HG03354 (cell line): ENCODE results near the gene CCDC27.

ENCODE experiments used
- ATAC-seq: cut with Tn5 transposase; IDR thresholded peaks from one replicate; pipeline ENCODE4 v1.9.1; 2021; ENCODE audit warnings: mild to moderate bottlenecking; ENCODE audit not compliant: unreplicated experiment, poor library complexity, severe bottlenecking

Gene CCDC27

DNA sequence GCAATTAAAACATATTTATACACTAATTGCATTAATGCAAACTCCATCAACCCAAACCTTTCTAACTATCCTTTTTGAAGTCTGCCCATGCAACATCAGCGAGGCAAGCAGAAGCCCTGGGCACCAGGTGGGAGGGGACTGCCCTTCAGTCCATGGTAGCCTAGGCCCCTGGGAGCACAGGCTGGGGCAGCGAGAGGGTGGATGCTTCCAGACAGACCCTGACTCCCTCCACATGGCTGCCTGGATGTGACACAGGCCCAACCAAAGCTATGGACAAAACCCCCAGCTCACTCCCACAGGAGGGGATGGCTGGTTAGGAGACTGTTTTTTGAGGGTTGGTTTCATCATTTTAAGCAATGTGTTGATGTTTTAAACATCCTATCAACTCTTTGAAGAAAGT lies 61.8 kb downstream of the CCDC27 start:
- no peak for ATAC-seq

DNA sequence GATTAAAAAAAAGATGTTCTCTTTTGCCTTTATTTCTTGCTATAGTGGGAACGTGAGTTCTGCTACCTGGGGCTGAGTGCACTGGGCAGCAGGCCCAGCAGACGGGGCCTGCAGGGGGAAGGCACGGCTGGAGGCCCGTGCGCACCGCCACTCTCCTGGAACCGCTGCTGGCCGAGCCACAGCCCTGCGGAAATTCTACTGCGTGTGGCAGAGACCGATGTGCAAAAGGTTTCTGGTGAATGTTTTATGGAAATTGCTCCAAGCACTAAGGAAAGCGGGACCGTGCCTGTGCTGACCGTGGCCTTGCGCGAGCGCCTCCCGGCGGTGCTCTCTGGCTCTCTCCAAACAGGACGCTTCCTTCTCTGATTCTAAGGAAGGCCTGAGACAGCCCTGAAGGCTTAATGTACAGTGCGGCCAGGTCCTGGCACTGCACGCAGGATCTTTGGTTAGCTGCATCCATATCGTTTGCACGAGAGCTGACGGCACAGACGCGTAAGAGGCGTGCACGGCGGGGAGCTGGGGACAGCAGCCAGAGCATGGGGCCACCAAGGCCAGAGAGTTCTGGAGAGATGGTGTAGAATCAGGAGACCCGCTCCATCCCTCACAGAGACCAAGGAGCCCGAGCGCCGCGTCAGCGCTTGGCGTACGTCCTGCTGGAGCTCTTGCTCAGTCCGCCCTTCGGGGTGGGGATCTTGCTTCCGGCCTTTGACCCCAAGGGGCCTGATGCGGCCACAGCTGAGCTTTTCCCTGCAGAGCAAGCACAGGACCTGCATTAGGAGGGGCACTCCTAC lies 62.7 kb downstream of the CCDC27 start:
- no peak for ATAC-seq

DNA sequence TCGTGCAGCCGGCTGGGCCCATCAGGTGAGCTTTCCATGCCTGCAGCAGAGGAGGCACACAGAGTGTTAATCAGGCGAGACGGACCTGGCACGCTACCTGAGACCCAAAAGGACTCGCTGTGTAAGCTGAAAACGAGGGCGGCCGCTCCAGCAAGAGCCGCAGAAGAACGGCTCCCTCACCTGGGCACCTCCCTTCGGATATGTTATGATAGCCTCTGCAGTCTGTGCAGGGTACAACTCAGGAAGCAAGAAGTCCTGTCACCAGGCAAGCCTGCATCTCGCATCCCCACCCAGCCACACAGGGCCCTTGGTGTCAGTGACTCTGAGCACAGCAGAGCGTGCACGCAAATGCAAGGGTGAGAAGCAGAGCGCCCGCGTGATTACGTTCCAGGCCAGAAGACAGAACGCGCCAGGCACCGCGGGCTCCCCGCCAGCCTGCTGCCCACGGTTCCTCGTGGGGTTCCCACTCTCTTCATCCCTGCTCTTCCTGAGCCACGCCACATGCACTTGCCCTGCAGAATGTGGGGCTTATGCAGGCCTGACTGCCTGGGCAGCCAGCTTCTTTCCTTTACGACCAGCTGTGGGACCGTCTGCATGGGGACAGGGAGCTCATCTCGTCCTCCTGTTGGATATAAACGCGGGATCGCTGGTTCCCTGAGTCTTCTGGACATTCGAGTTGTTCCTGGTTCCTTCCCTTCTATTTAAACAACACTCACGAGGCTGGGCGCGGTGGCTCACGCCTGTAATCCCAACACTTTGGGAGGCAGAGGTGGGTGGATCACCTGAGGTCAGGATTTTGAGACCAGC lies 64.3 kb downstream of the CCDC27 start:
- no peak for ATAC-seq

DNA sequence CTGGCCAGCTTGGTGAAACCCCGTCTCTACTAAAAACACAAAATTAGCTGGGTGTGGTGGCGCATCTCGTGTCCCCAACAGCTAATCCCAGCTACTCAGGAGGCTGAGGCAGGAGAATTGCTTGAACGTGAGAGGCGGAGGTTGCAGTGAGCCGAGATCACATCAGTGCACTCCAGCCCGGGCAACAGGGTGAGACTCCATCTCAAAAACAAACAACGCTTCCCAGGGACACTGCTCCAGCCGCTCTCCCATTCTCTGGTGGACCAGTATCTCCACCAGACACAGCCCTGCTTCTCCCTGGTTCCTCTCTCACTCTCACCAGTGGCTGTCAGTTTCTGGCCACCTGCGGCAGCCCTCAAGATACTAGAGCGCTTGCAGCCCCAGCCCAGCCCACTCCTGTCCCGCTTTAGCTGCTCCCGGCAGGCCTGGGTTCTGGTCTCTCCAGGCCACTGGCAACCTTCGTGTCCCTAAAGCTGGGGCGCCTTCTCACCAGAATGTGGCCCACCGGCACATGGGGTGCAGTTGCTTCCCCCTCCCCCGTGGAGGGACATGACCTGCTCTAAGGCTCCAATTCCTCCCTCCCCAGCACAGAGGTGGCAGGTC lies 65.0 kb downstream of the CCDC27 start:
- no peak for ATAC-seq

DNA sequence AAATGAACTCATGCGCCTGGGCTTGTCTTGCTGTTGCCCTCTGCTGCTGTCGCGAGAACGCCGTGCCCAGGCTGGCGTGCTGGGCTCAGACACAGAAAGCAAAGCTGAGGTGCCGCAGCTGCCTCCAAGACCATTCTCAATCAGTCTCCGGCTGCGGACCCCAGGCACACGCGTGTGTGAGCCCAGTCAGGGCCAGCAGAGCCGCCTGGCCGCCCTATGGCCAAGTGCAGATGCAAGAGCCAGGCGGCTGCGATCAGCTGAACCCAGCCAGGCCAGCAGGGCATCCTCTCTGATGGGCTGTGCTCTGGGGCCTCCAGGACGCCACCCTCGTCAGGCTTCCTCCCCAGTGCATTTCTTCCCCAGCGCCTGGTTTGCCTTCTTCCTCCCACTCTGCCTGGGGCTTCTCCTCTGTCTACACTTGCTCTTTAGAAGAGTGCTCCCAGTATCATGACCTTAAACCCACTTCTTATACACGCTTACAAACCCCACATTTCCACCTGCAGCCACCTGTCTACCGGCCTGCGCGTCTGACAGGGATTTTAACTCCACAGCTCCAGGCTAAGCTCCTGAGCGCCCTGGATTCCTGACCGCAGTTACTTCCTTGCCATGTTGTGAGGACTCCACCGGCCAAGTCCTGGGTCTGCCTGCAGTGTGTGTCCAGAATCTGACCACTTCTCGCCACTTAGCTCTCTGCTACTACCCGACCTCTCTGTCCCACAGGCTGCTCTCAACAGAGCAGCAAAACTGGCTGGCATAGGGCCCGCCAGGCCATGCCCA lies 65.8 kb downstream of the CCDC27 start:
- no peak for ATAC-seq

DNA sequence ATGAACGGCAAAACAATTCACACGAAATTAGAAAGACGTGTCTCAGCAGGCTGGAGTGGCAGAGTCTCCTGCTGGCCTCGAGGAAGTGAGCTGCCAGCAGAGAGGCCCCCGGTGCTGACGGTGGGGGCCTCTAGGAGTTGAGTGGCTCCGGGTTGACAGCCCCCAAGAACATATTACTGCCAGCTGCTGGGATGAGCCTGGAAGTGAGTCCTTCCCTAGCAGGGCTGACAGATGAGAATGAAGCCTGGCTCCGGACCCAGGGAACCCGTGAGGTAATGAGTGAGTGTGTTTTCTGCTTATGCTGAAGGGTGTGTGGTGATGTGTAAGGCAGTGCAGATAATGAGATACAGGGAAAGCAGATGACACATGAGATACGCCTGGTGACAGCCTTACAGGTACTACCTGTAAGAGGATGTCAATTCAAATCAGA lies 67.5 kb downstream of the CCDC27 start:
- ATAC-seq: no peak

DNA sequence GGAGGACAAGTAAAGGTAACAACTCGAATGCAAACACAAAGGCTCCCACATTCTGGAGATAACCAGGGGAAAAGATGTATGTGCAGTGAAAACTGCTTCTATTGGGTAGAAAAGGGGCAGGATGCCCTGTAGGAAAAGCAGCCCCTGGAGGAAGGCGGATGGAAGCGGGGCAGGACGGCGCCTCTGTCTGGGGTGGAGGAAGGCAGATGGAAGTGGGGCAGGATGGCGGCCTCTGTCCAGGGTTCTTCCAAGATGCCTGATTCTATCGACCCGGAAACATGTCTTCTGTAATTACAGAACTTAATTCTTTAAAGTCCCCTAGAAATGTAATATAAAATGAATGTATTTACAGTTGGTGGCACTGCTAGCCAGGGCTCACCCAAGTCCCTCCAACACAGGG lies 68.1 kb downstream of the CCDC27 start:
- no peak for ATAC-seq

DNA sequence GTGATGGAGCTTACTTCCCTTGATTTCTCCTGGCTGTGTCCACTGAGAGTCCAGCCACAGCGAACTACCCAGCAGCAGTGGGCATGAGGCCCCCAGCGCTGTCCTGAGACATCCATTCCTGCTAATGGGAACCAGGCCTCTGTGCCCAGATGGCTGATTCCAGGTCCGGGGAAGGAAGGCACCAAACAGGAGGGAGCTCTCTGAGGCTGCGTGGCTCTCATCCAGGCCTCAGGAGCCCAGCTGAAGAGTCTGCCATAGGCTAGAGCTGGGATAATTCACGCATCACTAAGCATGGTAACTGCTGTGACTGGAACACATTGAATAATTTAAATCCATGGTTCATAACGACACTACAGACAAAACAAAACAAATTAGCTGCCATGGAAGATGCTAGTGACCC lies 68.8 kb downstream of the CCDC27 start:
- no peak for ATAC-seq
